GM19239 (cell line): ENCODE results near the gene ATN1.

Experiments
- DNase-seq: peaks from one replicate; pipeline ENCODE4 v3.0.0; 2011; ENCODE audit warnings: low spot score; ENCODE audit not compliant: insufficient read length
- FAIRE-seq: peaks from 2 replicates; lab custom pipeline; 2011; peaks lifted over from hg19 to GRCh38; lab: Jason Lieb, UNC

Gene ATN1

DNA sequence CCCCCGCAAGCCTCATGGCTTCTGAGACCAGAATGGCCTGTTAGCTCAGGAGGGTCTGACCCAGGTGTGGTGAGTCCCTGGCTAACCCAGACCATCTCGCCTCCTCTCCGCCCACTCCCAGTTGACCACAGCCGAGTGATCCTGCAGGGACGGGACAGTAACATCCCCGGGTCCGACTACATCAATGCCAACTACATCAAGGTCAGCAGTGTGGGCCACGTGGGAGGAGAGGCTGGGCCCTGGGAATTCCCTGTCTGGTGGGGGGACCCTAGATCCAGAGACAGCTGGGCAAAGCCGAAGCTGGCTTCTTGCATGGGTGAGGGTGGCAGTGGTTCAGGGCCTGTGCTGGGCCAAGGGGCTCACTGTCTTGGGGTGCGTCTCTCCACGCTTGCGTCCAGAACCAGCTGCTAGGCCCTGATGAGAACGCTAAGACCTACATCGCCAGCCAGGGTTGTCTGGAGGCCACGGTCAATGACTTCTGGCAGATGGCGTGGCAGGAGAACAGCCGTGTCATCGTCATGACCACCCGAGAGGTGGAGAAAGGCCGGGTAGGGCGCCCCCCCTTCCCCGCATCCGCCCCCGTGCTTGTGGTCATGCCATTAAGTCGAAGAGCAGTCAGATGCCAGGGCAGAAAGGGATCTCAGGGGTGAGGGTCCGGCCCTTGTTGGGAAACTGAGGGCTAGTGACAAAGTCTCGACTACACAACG lies 28.4 kb downstream of the ATN1 start:
- DNase-seq = no peak
- peak; percentile 78 for FAIRE-seq

DNA sequence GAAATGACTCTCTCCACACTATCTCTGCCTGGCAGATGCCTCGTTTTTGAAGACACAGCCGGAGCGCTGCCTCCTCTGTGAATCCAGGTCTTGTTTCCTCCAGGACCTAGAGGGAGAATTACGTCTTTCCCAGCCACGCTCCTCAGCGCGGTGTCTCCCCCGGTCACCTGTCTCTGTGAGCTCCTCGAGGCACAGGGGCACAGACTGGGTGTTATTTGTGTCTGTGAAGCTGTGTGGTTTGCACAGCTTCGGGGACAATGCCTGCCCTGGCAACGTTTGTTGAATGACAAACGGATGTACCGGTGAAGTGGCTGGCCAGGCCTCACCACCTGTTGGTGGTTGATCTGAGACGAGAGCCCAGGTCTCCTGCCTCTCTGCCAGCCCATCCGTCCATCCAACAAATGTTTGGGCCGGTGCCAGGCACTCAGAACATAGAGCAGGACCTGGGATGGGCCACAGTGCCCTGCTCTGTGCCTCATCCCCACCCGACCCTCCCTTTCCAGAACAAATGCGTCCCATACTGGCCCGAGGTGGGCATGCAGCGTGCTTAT lies 29.5 kb downstream of the ATN1 start:
- FAIRE-seq (peak; percentile 53), DNase-seq (no peak)

DNA sequence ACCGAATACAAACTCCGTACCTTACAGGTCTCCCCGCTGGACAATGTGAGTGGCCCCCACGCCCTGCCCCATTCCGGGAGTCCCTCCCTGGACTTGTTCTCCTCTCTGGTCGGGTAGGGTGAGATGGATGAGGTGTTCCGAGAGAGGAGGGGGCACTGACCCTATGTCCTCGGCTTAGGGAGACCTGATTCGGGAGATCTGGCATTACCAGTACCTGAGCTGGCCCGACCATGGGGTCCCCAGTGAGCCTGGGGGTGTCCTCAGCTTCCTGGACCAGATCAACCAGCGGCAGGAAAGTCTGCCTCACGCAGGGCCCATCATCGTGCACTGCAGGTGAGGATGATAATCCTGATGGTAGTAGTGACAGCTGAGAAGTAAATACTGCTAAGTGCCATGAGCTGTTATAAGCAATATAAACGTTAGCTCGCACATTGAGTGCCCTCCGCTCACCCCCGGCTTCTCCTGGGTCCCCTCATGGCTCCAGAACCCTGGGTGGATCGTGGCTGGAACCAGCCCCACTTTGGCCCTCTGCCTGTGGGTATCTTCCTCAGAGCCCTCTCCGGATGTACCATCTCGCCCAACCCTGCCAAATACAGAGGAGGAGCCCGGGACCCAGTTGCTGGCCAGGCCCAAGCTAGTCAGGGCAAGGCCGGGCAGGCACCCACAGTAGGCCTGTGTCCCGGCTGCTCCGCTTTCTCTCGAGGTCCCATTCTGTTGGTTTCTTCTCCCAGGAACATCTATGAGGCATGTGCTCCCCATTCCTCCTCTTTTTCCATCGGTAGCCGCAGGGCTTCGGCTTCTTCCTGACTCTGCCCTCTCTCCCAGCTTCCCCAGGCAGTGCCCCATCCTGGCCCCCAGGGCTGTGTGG lies 30.2 kb downstream of the ATN1 start:
- FAIRE-seq = peak; percentile 67
- no peak for DNase-seq

DNA sequence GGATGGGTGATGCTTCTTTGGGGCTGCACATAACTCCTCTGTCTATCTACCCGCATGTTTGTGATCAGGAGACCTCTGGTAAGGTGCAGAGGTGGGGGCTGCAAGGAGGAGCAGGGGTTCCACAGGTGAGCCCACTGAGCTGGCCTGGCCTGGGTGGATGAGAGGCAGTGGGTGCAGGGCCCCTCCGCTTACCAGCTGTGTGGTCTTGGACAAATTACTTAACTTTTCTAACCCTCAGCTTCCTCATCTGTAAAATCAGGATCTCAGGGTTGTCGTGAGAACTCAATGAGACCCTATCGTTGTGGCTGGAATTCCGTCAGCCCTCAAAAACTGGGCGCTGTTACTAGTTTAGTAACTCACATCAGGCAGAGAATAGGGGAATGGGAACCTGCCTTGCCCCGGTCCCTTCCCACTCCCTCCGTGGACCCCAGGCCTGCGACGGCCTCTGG lies 30.9 kb downstream of the ATN1 start:
- FAIRE-seq (no peak), DNase-seq (no peak)

DNA sequence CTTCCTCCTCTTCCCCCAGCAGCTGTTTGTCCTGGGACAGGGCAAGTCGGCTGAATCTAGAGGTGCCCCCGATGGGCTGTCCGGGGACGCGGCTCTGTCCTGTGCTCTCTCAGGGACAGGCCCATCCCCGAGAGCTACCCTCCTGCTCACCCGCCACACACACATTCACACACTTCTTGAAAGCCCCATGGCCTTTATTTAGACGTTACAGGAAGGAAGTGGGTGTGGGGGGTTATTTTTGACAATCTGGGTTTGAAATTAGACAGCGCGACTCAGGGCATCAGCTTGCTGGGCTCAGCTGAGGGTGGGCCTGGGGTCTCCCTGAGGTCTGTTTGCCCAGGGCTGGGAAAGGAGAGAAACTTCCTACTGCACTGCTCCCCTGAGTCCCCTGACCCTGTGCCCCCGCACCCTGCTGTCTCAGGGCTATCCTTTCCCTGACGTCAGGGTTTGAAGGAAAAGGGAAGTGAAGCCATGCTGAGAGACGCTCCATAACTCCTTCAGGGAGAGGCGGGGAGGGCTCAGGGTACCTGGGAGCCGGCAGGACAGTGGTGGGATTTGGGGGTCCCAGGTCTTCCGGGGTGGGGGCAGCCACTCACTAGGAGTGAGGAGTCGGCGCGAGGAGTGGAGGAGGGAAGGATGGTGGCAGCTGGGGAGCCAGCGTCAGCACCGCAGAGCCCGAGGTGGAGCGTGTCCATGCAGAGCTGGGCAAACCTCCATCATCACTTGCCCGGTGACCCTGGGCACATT lies 31.5 kb downstream of the ATN1 start:
- FAIRE-seq (peak; percentile 97), DNase-seq (no peak)

DNA sequence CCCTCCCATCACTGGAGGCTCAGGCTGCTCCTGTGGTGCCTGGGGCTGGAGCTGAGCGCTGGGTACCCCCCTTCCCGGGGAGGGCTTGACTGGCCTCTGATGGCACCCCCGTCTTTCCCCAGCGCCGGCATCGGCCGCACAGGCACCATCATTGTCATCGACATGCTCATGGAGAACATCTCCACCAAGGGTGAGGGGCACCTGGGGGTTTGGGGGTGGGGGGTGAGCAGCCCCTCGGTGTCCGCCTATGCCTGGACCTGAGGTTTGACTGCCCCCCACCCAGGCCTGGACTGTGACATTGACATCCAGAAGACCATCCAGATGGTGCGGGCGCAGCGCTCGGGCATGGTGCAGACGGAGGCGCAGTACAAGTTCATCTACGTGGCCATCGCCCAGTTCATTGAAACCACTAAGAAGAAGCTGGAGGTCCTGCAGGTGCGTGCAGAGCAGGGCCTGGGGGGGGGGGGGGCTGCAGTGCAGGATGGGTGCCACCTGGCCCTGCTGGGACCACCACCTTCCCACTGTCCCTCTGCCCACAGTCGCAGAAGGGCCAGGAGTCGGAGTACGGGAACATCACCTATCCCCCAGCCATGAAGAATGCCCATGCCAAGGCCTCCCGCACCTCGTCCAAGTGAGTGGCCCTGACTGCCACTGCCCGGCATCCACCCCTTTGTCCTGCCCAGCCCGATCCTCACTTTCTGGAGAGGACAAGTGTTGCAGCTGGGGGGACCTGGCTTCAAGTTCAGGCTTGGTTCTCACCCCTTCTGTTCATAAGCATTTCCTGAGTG lies 32.2 kb downstream of the ATN1 start:
- no peak for FAIRE-seq

DNA sequence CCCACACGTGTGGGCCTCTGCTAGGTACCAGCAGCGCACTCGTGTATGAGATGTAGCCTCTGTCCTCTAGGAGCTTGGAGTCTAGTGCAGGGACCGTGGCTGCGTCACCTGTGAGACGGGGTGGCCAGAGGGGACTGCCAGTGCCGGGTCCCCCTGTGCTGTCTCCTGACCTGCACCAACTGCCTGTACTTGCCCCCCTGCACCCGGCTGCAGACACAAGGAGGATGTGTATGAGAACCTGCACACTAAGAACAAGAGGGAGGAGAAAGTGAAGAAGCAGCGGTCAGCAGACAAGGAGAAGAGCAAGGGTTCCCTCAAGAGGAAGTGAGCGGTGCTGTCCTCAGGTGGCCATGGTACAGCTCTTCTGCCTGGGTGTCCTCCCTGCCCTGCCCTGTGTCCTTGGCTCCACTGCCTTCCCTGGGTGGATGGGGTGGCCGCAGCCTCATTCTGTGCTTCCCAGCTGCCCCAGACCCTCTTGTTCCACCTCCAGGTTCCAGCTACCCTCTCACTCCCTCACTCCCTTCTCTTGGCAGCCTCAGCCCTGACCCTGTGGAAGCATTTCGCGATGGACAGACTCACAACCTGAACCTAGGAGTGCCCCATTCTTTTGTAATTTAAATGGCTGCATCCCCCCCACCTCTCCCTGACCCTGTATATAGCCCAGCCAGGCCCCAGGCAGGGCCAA lies 33.0 kb downstream of the ATN1 start:
- peak; percentile 96 for FAIRE-seq
- DNase-seq = no peak

More for the DNA sequence above, 32.2 kb downstream of the ATN1 start:
- no peak for DNase-seq

DNA sequence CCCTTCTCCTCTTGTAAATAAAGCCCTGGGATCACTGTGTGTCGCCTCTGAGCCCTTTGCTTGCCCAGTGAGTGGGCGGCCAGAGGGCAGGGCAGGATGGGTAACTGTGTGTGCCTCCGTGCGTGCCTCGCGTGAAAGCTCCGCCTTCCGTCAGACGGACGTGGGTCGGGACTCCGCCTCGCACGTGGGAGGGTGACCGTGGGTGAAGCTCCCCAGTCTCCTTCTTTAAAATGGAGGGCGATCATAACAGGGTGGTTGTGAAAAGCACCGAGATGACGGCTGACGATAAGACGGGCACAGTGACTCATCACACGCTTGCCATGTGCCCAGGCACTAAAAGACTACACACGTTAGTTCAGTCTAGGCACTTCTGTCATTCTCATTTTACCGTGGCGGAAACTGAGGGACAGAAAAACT lies 33.5 kb downstream of the ATN1 start:
- no peak for FAIRE-seq
- DNase-seq = no peak

DNA sequence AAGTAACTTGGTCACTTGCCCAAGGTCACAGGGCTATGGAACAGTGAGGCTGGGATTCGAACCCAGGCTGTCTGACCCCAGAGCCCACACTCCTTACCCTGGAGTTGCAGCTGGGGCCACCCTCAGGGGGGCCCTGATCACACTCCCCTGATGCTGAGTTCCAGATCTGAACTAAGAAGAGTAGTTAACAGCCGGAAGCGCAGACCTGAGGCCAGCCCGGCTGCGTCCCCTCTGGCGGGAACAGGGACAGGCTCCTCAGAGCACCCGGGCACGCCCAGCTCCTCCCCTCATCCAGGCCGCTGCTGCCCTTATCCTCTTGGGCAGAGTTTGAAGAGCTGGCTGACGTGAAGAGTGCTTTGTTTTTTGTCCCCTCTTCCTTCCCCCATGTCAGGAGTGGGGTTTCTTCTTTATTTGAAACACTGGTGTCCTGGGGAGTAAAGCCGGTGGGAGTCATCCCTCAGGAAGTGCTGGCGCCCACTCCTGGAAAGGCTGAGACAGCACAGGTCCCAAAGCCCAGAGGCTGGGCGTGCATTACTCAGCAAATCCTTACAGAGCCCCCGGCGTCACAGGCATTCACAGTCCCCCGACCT lies 34.0 kb downstream of the ATN1 start:
- no peak for DNase-seq
- FAIRE-seq = peak; percentile 92

DNA sequence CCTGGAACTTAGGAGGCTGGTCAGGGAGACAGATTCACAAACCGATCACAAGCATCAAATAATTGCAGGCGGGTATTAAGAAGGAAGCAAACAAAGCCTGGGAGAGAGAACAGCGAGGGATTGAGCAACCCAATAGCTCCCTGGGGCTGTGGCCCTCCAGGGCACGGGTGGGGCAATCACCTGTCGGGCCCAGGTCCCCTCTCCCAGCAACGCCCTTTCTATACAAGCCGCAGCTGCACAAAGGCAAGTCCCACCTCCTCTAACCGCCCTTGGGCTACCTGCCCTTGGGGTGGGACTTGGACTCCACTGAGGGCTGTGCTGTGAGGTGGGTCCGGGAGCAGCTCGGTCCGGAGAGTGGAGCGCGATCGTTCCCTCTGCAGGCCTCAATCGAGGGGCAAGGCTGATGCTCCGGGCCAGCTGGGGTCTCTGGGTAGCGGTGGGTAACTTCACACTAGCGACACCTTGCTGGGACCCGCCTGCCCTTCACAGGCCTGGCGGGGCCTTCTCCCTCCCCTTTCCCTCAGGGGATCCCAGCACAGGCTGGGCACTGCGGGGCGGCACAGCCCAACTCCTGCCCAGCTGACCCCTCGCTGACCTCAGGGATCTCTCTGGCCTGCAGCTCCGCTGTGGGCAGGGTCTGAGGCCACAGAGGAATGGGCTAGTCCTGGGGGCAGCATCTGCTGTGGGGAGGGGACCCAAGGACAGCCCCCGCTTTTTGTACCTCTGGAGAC lies 34.7 kb downstream of the ATN1 start:
- no peak for DNase-seq
- no peak for FAIRE-seq

DNA sequence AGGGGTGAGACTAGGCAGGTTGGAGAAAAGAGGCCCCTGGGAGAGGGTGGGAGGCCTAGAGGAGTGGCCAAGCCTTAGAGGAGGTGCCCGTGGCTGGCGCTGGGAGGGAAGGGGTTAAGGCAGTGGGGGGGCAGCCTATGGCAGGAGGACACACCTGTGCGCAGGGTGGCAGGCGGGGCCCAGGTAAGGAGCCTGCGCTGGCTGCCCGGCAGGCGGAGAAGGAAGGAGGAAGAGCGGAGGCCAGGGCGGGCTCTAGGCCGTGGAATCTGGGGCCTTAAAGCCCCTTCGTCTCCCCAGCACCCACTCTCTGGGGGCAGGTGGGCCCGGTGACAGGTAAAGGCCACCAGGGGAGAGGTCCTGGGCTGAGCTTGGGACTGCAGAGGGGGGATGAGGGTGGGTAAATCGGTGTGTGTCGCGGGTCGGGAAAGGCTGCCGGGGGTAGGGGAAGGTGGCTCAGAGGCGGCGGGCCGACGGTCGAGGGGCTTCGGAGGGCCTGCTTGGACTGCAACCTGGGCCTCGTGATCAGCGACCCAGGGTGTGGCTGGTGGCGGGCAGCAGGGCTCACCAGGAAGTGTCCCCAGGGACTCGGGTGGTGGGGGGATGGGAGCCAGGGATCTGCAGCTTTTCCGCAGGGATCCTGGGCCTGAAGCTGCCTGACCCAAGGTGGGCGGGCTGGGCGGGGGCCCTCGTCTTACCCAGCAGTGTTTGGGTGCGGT lies 35.4 kb downstream of the ATN1 start:
- FAIRE-seq = no peak
- no peak for DNase-seq

DNA sequence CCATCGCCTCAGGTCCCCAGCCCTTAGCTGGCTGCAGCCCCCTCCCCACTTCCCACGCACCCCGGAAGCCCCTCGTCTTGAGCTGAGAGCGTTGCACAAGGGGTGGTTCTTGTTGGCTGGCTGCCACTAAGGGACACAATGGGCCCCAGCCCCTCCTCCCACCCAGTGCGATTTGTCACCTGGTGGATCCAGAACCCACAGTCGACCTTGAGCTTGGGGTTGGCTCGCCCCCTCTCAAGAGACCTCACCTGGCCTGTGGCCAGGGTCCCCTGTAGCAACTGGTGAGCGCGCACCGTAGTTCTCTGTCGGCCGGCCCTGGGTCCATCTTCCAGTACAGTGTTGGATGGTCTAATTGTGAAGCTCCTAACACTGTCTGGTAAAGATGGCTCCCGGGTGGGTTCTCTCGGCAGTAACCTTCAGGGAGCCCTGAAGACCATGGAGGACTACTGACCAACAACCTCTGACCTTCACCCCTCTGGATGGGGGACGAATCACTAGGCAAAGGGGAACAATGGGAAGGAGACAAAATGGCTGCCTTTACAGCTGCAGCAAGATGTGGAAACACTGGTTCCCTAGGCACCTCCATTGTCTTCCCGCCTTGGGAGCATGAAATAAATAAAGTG lies 36.1 kb downstream of the ATN1 start:
- FAIRE-seq (no peak), DNase-seq (no peak)

DNA sequence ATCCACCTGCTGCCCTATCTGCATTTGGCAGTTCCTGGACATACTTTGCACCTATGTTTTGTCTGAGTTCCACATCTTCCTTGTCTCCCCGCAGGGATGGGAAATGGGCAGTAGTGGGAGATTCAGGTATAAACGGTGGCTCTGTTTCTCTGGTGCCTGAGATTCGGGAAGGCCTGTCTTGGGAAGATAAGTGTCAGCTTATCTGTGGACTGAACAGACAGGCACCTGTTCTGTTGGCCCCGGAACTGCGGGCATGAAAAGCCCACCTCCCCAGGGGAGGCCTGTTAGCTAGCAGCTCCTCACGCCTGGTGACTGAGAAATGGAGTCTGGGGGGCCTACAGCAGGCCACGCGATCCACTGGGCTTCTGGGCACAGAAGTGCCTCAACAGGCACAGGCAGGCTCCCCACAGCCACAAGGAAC lies 36.9 kb downstream of the ATN1 start:
- no peak for FAIRE-seq
- no peak for DNase-seq

DNA sequence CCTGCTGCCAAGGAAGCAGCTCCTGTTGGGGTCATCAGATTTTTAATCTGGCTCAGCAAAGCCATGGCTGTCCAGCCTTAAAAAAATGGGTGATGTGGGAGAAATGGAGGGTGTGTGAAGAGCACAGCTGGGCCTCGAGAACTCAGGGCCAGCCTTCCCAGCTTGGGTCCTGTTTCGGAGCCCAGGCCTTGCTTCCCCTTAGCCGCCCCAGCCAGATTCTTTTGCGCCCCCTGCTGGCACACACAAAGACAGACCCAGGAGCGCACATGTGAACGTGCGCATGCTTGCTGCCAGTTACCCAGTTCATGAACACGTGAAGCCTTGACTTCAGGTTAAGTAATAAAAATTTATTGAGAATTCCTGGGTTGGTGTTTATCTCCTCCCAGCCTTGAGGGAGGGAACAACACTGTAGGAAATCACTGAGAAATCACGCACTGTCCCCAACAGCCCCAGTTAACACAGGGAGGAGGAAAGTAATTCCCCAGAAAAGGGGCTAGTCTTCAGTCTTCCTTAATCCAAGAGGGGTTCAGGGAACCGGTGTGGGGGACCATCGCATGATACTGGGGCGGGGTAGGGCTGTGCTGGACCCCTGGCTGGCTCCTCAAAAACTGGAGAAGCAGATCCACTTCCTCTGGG lies 37.4 kb downstream of the ATN1 start:
- FAIRE-seq (peak; percentile 92), DNase-seq (peak; percentile 68)

DNA sequence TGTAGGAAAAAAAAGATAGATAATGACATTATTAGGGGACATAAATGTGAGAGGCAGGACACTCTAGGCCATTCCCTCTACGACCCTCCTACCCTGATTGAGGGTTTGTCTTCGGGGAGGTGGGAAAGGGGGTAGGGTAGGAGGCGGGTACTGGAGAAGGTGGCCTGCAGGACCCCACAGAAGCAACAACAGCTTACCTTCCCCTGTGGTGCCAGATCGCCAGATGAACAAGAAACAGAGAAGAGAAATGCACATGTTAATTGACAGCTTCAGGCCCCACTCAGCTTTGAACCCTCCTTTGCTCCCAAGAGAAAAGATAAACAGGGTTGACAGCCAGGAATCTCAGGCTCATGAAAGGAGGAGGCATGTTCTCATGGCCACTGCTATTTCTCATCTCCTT lies 38.0 kb downstream of the ATN1 start:
- FAIRE-seq (no peak), DNase-seq (no peak)

DNA sequence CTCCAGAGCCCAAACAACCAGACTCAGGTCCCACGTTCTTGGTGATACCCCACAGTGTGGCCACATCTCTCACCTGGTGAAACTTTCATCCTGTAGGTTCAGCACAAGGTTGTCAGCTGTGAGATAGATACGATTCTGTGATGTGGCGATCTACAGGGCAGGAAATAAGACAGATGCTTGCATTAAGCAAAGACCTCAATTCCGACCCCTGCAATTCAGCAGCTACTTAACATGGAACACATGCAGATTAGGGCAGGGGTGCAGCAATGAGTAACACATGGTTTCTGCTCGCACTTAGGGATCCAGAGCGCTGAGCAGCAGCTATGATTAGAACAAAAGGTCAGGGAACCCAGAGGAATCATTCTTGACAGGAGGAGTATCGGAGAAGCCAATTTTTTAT lies 38.6 kb downstream of the ATN1 start:
- no peak for FAIRE-seq
- no peak for DNase-seq

DNA sequence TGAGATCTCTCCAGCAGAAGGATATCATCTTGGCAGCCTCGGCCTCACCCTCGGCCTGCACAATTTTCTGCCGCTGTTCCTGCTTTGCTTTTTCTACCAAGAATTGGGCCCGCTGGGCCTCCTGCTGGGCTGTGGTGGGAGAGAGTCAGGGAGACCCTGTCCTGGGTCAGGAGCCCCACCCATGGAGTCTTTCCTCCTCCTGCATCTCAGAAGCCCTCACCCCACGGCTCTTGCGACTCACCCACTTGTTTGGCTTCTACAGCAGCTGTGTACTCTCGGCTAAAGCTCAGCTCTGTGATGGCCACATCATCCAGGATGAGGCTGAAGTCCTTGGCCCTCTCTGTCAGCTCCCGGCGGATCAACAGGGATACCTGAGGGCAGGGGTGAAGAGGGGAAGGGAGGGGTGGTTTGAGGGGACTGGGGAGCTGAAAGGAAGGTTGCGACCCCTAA lies 39.9 kb downstream of the ATN1 start:
- no peak for FAIRE-seq
- no peak for DNase-seq
